Muscle of leg (tissue), 11 donors: ENCODE results near the gene CTF1. TPM values are rescaled to one million over a fixed set of nuclear protein-coding genes. Genes with fewer than 3 reads are reported as not detected.

Experiments
- DNase-seq: peaks from one replicate; pipeline ENCODE4 v3.0.0; 2013
- H3K27ac ChIP-seq: one replicate; pipeline ENCODE4 v1.5.1; 2013; ENCODE audit warnings: mild to moderate bottlenecking, low read length, control low read depth
- H3K27me3 ChIP-seq: one replicate; pipeline ENCODE4 v1.6.1; 2013; ENCODE audit warnings: low read length; ENCODE audit not compliant: control insufficient read depth, insufficient read depth
- H3K36me3 ChIP-seq: one replicate; pipeline ENCODE4 v1.6.1; 2013; ENCODE audit warnings: low read length; ENCODE audit not compliant: control insufficient read depth, insufficient read depth
- H3K4me1 ChIP-seq: one replicate; pipeline ENCODE4 v1.6.1; 2013; ENCODE audit warnings: low read length; ENCODE audit not compliant: control insufficient read depth, insufficient read depth
- H3K4me3 ChIP-seq: one replicate; pipeline ENCODE4 v1.5.1; 2013; ENCODE audit warnings: low read length, control low read depth
- H3K9me3 ChIP-seq: replicated peaks from 2 replicates; pipeline ENCODE4 v1.6.1; 2013; ENCODE audit warnings: low read depth, low read length; ENCODE audit not compliant: control insufficient read depth
- WGBS: methylation state at CpG from one replicate; pipeline ENCODE4 v1.1.5; 2013; ENCODE audit warnings: missing lambda C conversion rate; ENCODE audit not compliant: insufficient coverage; 5-methylcytosine and 5-hydroxymethylcytosine counted together
- polyA plus RNA-seq, 8 donors: library from polyadenylated mRNA; unstranded; fragments of 120-200 nt; gene quantifications; one replicate each; pipeline versions ENCODE4 v1.2.1 to v1.2.3, GENCODE V29; 2013; ENCODE audit warnings: inconsistent platforms in 1 of 8, low replicate concordance in 1 of 8; ENCODE audit not compliant: insufficient read length in 8 of 8, insufficient read depth in 1 of 8
- total RNA-seq: library from RNA; stranded (reverse); fragments of 120-200 nt; gene quantifications from one replicate; pipeline ENCODE4 v1.2.4, GENCODE V29; 2013

The CTF1 gene
- total and polyA plus RNA-seq, 9 donors, result 1.7 to 11.9 (median 9.7) TPM

- WGBS, result 90% methylated on average over 3 of the region's 4 CpGs
Measured at GRCh38 chr16:30907064-30907463, 10.7 kb downstream of the CTF1 start.

GRCh38 chr16:30910427-30911029 lies 14.1 kb downstream of the CTF1 start:
- no peaks in the 10 kb centered on the region for H3K36me3 ChIP-seq
- 74% methylated on average over 5 of the region's 18 CpGs for WGBS
- DNase-seq, result no peak
- H3K9me3 ChIP-seq, result no peaks in the 10 kb centered on the region
- H3K27me3 ChIP-seq, result no peaks in the 10 kb centered on the region
- H3K4me3 ChIP-seq, result no peak overlapping the region
- peaks cover 3% of the 10 kb centered on the region for H3K4me1 ChIP-seq
- no peak overlapping the region for H3K27ac ChIP-seq

More at GRCh38 chr16:30907064-30907463, 10.7 kb downstream of the CTF1 start:
- DNase-seq, result no peak
- H3K9me3 ChIP-seq, result no peaks in the 10 kb centered on the region
- H3K36me3 ChIP-seq, result no peaks in the 10 kb centered on the region
- H3K27ac ChIP-seq, result no peak overlapping the region
- H3K4me1 ChIP-seq, result peaks cover 23% of the 10 kb centered on the region
- no peaks in the 10 kb centered on the region for H3K27me3 ChIP-seq
- H3K4me3 ChIP-seq, result no peak overlapping the region

GRCh38 chr16:30912794-30913412 lies 16.5 kb downstream of the CTF1 start:
- no peak overlapping the region for H3K27ac ChIP-seq
- H3K27me3 ChIP-seq, result no peaks in the 10 kb centered on the region
- 89% methylated on average over 6 of the region's 6 CpGs for WGBS
- no peaks in the 10 kb centered on the region for H3K36me3 ChIP-seq
- no peaks in the 10 kb centered on the region for H3K9me3 ChIP-seq
- DNase-seq, result no peak
- no peak overlapping the region for H3K4me3 ChIP-seq
- H3K4me1 ChIP-seq, result no peaks in the 10 kb centered on the region

GRCh38 chr16:30914830-30915229 lies 18.4 kb downstream of the CTF1 start:
- no peak for DNase-seq
- 87% methylated on average over 3 of the region's 3 CpGs for WGBS

GRCh38 chr16:30918614-30919013 lies 22.2 kb downstream of the CTF1 start:
- H3K9me3 ChIP-seq, result no peaks in the 10 kb centered on the region
- 38% methylated on average over 1 of the region's 1 CpG for WGBS
- H3K4me3 ChIP-seq, result no peak overlapping the region
- no peak for DNase-seq
- H3K27me3 ChIP-seq, result no peaks in the 10 kb centered on the region
- no peaks in the 10 kb centered on the region for H3K36me3 ChIP-seq
- H3K4me1 ChIP-seq, result peaks cover 9% of the 10 kb centered on the region
- H3K27ac ChIP-seq, result no peak overlapping the region

More at GRCh38 chr16:30914830-30915229, 18.4 kb downstream of the CTF1 start:
- Histone ChIP-seq H3K36me3 (no peaks in the 10 kb centered on the region), H3K27me3 (no peaks in the 10 kb centered on the region), H3K4me3 (no peak overlapping the region), H3K4me1 (no peaks in the 10 kb centered on the region), H3K9me3 (no peaks in the 10 kb centered on the region), H3K27ac (no peak overlapping the region)

- no peaks in the 10 kb centered on the region for H3K9me3 ChIP-seq
- peaks cover 20% of the 10 kb centered on the region for H3K4me1 ChIP-seq
- no CpG with 5 or more reads among the region's 2 CpGs for WGBS
- no peak overlapping the region for H3K27ac ChIP-seq
- H3K4me3 ChIP-seq, result no peak overlapping the region
- no peak for DNase-seq
- H3K27me3 ChIP-seq, result no peaks in the 10 kb centered on the region
- H3K36me3 ChIP-seq, result peaks cover under 1% of the 10 kb centered on the region
Measured at GRCh38 chr16:30920891-30921290, 24.5 kb downstream of the CTF1 start.

- WGBS, result 8% methylated on average over 2 of the region's 6 CpGs
- DNase-seq, result no peak
- Histone ChIP-seq H3K4me1 (peaks cover 20% of the 10 kb centered on the region), H3K4me3 (peak overlapping the region; percentile 71), H3K27me3 (no peaks in the 10 kb centered on the region), H3K27ac (no peak overlapping the region), H3K36me3 (peaks cover 5% of the 10 kb centered on the region), H3K9me3 (no peaks in the 10 kb centered on the region)
Measured at GRCh38 chr16:30921459-30921747, 25.0 kb downstream of the CTF1 start.

GRCh38 chr16:30921748-30922419 lies 25.5 kb downstream of the CTF1 start:
- H3K27ac ChIP-seq, result peak overlapping the region; percentile 100
- no peaks in the 10 kb centered on the region for H3K9me3 ChIP-seq
- no peaks in the 10 kb centered on the region for H3K27me3 ChIP-seq
- DNase-seq, result peak; percentile 98
- peaks cover 10% of the 10 kb centered on the region for H3K36me3 ChIP-seq
- 0% methylated on average over 30 of the region's 37 CpGs for WGBS
- H3K4me1 ChIP-seq, result peaks cover 20% of the 10 kb centered on the region
- H3K4me3 ChIP-seq, result peak overlapping the region; percentile 71

GRCh38 chr16:30922420-30922959 lies 26.1 kb downstream of the CTF1 start:
- peak; percentile 100 for DNase-seq
- Histone ChIP-seq H3K36me3 (peaks cover 16% of the 10 kb centered on the region), H3K9me3 (no peaks in the 10 kb centered on the region), H3K4me3 (peak overlapping the region; percentile 95), H3K27me3 (no peaks in the 10 kb centered on the region), H3K27ac (peak overlapping the region; percentile 100), H3K4me1 (peaks cover 20% of the 10 kb centered on the region)
- WGBS, result 0% methylated on average over 29 of the region's 42 CpGs

GRCh38 chr16:30922960-30923535 lies 26.6 kb downstream of the CTF1 start:
- Histone ChIP-seq H3K36me3 (peaks cover 22% of the 10 kb centered on the region), H3K27ac (peak overlapping the region; percentile 100), H3K27me3 (no peaks in the 10 kb centered on the region), H3K4me3 (peak overlapping the region; percentile 95), H3K9me3 (no peaks in the 10 kb centered on the region), H3K4me1 (peaks cover 20% of the 10 kb centered on the region)
- peak; percentile 100 for DNase-seq
- under 1% methylated on average over 27 of the region's 33 CpGs for WGBS
